Endothelial cell (in vitro differentiated cells): ENCODE results near the gene NAT16. TPM values are rescaled to one million over a fixed set of nuclear protein-coding genes. Genes with fewer than 3 reads are reported as not detected.

Source experiments
- DNase-seq: peaks from one replicate; pipeline ENCODE4 v3.0.0; 2021; ENCODE audit warnings: low spot score
- H3K27ac Mint-ChIP-seq: one replicate; pipeline ENCODE4 v1.8.0; 2021; ENCODE audit warnings: mixed read lengths, inconsistent platforms; ENCODE audit not compliant: unreplicated experiment
- H3K27me3 Mint-ChIP-seq: one replicate; pipeline ENCODE4 v1.8.0; 2021; ENCODE audit warnings: mild to moderate bottlenecking, moderate library complexity, mixed read lengths, inconsistent platforms; ENCODE audit not compliant: unreplicated experiment
- H3K36me3 Mint-ChIP-seq: one replicate; pipeline ENCODE4 v1.8.0; 2021; ENCODE audit warnings: mild to moderate bottlenecking, low read depth, mixed read lengths, inconsistent platforms; ENCODE audit not compliant: unreplicated experiment
- H3K4me1 Mint-ChIP-seq: one replicate; pipeline ENCODE4 v1.8.0; 2021; ENCODE audit warnings: mild to moderate bottlenecking, mixed read lengths, inconsistent platforms; ENCODE audit not compliant: unreplicated experiment
- H3K4me3 Mint-ChIP-seq: one replicate; pipeline ENCODE4 v1.8.0; 2021; ENCODE audit warnings: mild to moderate bottlenecking, mixed read lengths, inconsistent platforms; ENCODE audit not compliant: unreplicated experiment
- H3K9me3 Mint-ChIP-seq: one replicate; pipeline ENCODE4 v1.8.0; 2021; ENCODE audit warnings: mixed read lengths, inconsistent platforms; ENCODE audit not compliant: unreplicated experiment
- CTCF ChIP-seq: fragments of 200-600 bp; sonication (generic); IDR thresholded peaks from one replicate; pipeline ENCODE4 v1.5.0; 2021; ENCODE audit warnings: antibody characterized with exemption; ENCODE audit not compliant: unreplicated experiment
- total RNA-seq: library from RNA; stranded (reverse); fragmentation: NEBNext Ultra II Directional; extraction: Animal tissue kit (Norgen Biotek cat#: 25700); gene quantifications from one replicate; pipeline ENCODE4 v1.2.1, GENCODE V29; 2021; ENCODE audit not compliant: unreplicated experiment

NAT16 gene
- total RNA-seq, 1 donor from 2014 or later, result not detected

GRCh38 chr7:101168412-101169049, 11.6 kb downstream of the NAT16 start:
- no peak for DNase-seq
- no peak for TF ChIP-seq CTCF
- no peaks in the 10 kb centered on the region for H3K9me3 Mint-ChIP-seq
- H3K27me3 Mint-ChIP-seq, result peaks cover 50% of the 10 kb centered on the region
- H3K27ac Mint-ChIP-seq, result no peak overlapping the region
- peaks cover 7% of the 10 kb centered on the region for H3K36me3 Mint-ChIP-seq
- peak overlapping the region; percentile 44 for H3K4me3 Mint-ChIP-seq
- peaks cover 32% of the 10 kb centered on the region for H3K4me1 Mint-ChIP-seq

- H3K4me1 Mint-ChIP-seq, result peaks cover 32% of the 10 kb centered on the region
- peaks cover 47% of the 10 kb centered on the region for H3K27me3 Mint-ChIP-seq
- no peak overlapping the region for H3K27ac Mint-ChIP-seq
- TF ChIP-seq CTCF, result no peak
- H3K36me3 Mint-ChIP-seq, result peaks cover 7% of the 10 kb centered on the region
- no peaks in the 10 kb centered on the region for H3K9me3 Mint-ChIP-seq
- DNase-seq, result no peak
- H3K4me3 Mint-ChIP-seq, result peak overlapping the region; percentile 44
Measured at GRCh38 chr7:101167645-101168411, 12.3 kb downstream of the NAT16 start.

DNA sequence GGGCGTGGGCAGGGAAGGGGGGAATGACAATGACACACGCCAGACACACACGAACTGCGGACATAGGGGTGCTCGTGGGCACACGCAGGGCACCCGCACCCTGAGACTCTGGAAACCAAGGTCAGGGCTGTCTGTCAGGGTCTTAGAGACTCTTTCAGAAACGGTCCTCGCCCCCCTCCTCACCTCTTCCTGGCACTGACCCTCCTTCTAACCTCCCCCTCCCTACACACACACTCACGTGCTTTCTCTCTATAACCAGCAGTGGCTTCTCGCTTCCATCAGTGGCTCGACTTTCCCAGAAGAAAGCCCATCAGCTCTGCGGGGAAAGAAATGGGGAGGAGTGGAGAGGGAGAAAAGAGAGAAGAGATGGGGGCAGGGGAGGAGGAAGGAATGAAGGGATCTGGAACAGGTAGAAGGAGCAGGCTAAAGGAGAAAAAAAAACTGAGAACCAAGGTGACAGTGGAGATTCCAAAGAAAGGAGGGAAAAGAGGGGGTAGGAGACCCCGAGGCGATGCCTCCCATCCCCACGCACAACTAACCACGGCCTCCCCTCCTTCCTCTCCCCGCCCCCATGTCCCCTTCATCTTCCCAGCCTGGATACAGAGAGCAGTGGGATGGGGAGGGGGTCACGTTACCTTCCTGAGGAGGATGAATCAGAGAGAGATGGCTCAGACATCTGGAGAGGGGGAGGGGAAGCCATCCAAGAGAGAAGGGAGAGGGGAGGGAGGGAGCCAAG, 13.0 kb downstream of the NAT16 start:
- no peak for DNase-seq
- Mint-ChIP-seq H3K27ac (peak overlapping the region; percentile 9), H3K4me3 (no peak overlapping the region), H3K27me3 (peaks cover 50% of the 10 kb centered on the region), H3K36me3 (peaks cover 7% of the 10 kb centered on the region), H3K9me3 (no peaks in the 10 kb centered on the region), H3K4me1 (peaks cover 35% of the 10 kb centered on the region)
- TF ChIP-seq CTCF, result no peak

DNA sequence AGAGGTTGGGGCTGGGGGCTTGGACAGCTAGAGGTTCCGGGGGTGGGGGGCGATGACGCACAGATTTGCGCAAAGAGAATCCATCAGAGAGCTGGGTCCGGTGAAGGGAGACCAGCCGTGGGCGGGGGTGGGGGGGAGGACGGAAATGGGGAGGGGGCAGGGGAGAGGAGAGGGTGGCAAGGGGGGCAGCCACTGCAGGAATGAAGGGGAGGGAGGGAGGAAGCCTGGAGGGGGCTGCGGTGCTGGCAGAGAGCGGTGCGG, 13.5 kb downstream of the NAT16 start:
- Mint-ChIP-seq H3K4me3 (no peak overlapping the region), H3K4me1 (peaks cover 32% of the 10 kb centered on the region)

More for the DNA sequence above, 13.5 kb downstream of the NAT16 start:
- Mint-ChIP-seq H3K9me3 (no peaks in the 10 kb centered on the region), H3K27me3 (peaks cover 48% of the 10 kb centered on the region), H3K36me3 (peaks cover 7% of the 10 kb centered on the region), H3K27ac (no peak overlapping the region)
- DNase-seq, result no peak
- TF ChIP-seq CTCF, result no peak
